Stomach (tissue), 4 donors: ENCODE measurements around the gene KIRREL2.

Source experiments
- CTCF ChIP-seq, 7 experiments: fragments of 450-650 bp in 4 of 7; fragments of 200-600 bp in 3 of 7; sonication (generic) in 3 of 7; IDR thresholded peaks; one replicate each; pipeline ENCODE4 v1.5.1; 2016 to 2019; ENCODE audit warnings: antibody characterized with exemption in 7 of 7, control low read depth in 2 of 7, mild to moderate bottlenecking in 1 of 7
- POLR2A ChIP-seq, 4 donors: fragments of 450-650 bp; IDR thresholded peaks; one replicate each; pipeline ENCODE4 v1.6.1; 2016; ENCODE audit warnings: antibody characterized with exemption in 4 of 4, control low read depth in 2 of 4, mild to moderate bottlenecking in 1 of 4, moderate library complexity in 1 of 4

- TF ChIP-seq POLR2A (IDR thresholded peaks at IDR 0.05) (no peak), CTCF (IDR thresholded peaks at IDR 0.05) (no peak)
Measured at GRCh38 chr19:35889370-35890112, 32.8 kb downstream of the KIRREL2 start.
